A549 (cell line): ENCODE measurements around the gene CSNK2A3. TPM values are rescaled to one million over a fixed set of nuclear protein-coding genes. Genes with fewer than 3 reads are reported as not detected.

Source experiments
- ATAC-seq, 2 experiments: fragments of 200-7000 bp in 1 of 2; fragments of >200 bp in 1 of 2; cut with Nextera tagmentation in 1 of 2; cut with Tn5 transposase in 1 of 2; 3 replicates each; pipeline versions ENCODE4 v1.8.0 to v1.9.1; 2018 to 2020; ENCODE audit warnings: mild to moderate bottlenecking in 1 of 2, moderate library complexity in 1 of 2
- CTCF ChIA-PET: fragments of 300-600 bp; sonication (Branson Sonifier 250); formaldehyde crosslinking; extraction: SDS; loops from one replicate; lab custom pipeline; 2021; ENCODE audit warnings: antibody characterized with exemption, inconsistent platforms; lab: Yijun Ruan, JAX
- POLR2A ChIA-PET: fragments of 350-600 bp; formaldehyde crosslinking; extraction: SDS; loops from one replicate; lab custom pipeline; 2021; ENCODE audit warnings: antibody characterized with exemption, inconsistent platforms; lab: Yijun Ruan, JAX
- DNase-seq, 2 experiments: peaks; one replicate each; pipeline versions ENCODE4 v3.0.0 to v3.0.0-alpha.2; 2011 to 2016; ENCODE audit warnings: low read depth in 1 of 2, low spot score in 1 of 2
- FAIRE-seq: peaks from 2 replicates; lab custom pipeline; 2011; peaks lifted over from hg19 to GRCh38; lab: Jason Lieb, UNC
- H3K27ac ChIP-seq, 2 experiments: fragments of >200 bp; sonication (Bioruptor Twin); formaldehyde crosslinking; 3 replicates each; pipeline ENCODE4 v1.5.1; 2016 to 2017
- H3K4me1 ChIP-seq: fragments of >200 bp; sonication (Bioruptor Twin); formaldehyde crosslinking; 3 replicates; pipeline ENCODE4 v1.6.1; 2016
- H3K4me2 ChIP-seq: fragments of >200 bp; sonication (Bioruptor Twin); formaldehyde crosslinking; 3 replicates; pipeline ENCODE4 v1.6.1; 2016
- H3K4me3 ChIP-seq: fragments of >200 bp; sonication (Bioruptor Twin); formaldehyde crosslinking; 3 replicates; pipeline ENCODE4 v1.5.1; 2016
- H3K9me3 ChIP-seq: fragments of >200 bp; sonication (Bioruptor Twin); formaldehyde crosslinking; 3 replicates; pipeline ENCODE4 v1.6.1; 2016
- HDAC2 ChIP-seq: fragments of 200-600 bp; sonication (generic); IDR thresholded peaks from 2 replicates; pipeline ENCODE4 v1.6.1; 2016
- HOXA7 ChIP-seq: fragments of 250-450 bp; sonication (Bioruptor Pico); IDR thresholded peaks from 2 replicates; pipeline ENCODE4 v1.5.0; 2020; ENCODE audit warnings: mild to moderate bottlenecking, moderate library complexity
- HOXB13 ChIP-seq: fragments of 250-450 bp; sonication (Bioruptor Pico); IDR thresholded peaks from 2 replicates; pipeline ENCODE4 v1.5.0; 2020; ENCODE audit warnings: low read depth, mild to moderate bottlenecking, moderate library complexity
- MAZ ChIP-seq: fragments of 150-350 bp; IDR thresholded peaks from 2 replicates; pipeline ENCODE4 v1.6.1; 2014; ENCODE audit warnings: antibody characterized with exemption, low read depth, low read length, borderline replicate concordance
- NR3C1 ChIP-seq: fragments of >200 bp; sonication (Bioruptor Twin); formaldehyde crosslinking; IDR thresholded peaks from 3 replicates; pipeline ENCODE4 v1.6.1; 2017
- PHF8 ChIP-seq: fragments of 200-600 bp; sonication (generic); IDR thresholded peaks from 2 replicates; pipeline ENCODE4 v1.6.1; 2016; ENCODE audit warnings: low read depth, mild to moderate bottlenecking, antibody characterized with exemption, moderate library complexity, borderline replicate concordance
- RAD21 ChIP-seq, 2 experiments: fragments of >200 bp in 1 of 2; sonication (Bioruptor Twin) in 1 of 2; formaldehyde crosslinking in 1 of 2; IDR thresholded peaks in 1 of 2; conservative IDR thresholded peaks in 1 of 2; 2 replicates in 1 of 2; 3 replicates in 1 of 2; pipeline ENCODE4 v1.6.1; 2012 to 2018; ENCODE audit warnings: inconsistent platforms in 1 of 2
- RARB ChIP-seq: fragments of 250-450 bp; sonication (Bioruptor Pico); IDR thresholded peaks from 2 replicates; pipeline ENCODE4 v1.8.0; 2021; ENCODE audit warnings: mild to moderate bottlenecking, moderate library complexity
- RFX5 ChIP-seq: fragments of 450-650 bp; IDR thresholded peaks from 2 replicates; pipeline ENCODE4 v1.7.1; 2014; ENCODE audit warnings: antibody characterized with exemption, mild to moderate bottlenecking, moderate library complexity
- SREBF2 ChIP-seq: fragments of 450-650 bp; IDR thresholded peaks from 2 replicates; pipeline ENCODE4 v1.6.1; 2014; ENCODE audit warnings: mild to moderate bottlenecking, moderate library complexity
- ZC3H11A ChIP-seq: fragments of 450-650 bp; IDR thresholded peaks from 2 replicates; pipeline ENCODE4 v1.6.1; 2014; ENCODE audit warnings: antibody characterized with exemption, mild to moderate bottlenecking
- ZNF302 ChIP-seq: fragments of 250-450 bp; sonication (Bioruptor Pico); IDR thresholded peaks from 2 replicates; pipeline ENCODE4 v1.9.0; 2021; ENCODE audit warnings: inconsistent platforms, mild to moderate bottlenecking, moderate library complexity
- ZSCAN20 ChIP-seq: fragments of 250-450 bp; sonication (Bioruptor Pico); IDR thresholded peaks from 2 replicates; pipeline ENCODE4 v1.8.0; 2022; ENCODE audit warnings: mild to moderate bottlenecking, moderate library complexity
- WGBS: methylation state at CpG from one replicate; pipeline ENCODE4 v1.1.6; 2017; ENCODE audit errors: missing lambda C conversion rate; 5-methylcytosine and 5-hydroxymethylcytosine counted together
- polyA plus RNA-seq, 4 experiments: library from polyadenylated mRNA; depleted of rRNA in 3 of 4; stranded (reverse); fragments of >200 nt; fragmentation: RNase III in 1 of 4; extraction: RNeasy Plus Mini Kit Qiagen cat#74134 plus additional on column Dnase treatment in 1 of 4; gene quantifications; 2 replicates in 3 of 4; 3 replicates in 1 of 4; pipeline ENCODE4 v1.2.3, GENCODE V29; 2011 to 2017
- TF ChIP-seq, protein P1 (sequence below): fragments of >200 bp; sonication (Bioruptor Twin); formaldehyde crosslinking; IDR thresholded peaks from 3 replicates; pipeline ENCODE4 v1.6.1; 2016
- TF ChIP-seq, protein P2 (sequence below): fragments of >200 bp; sonication (Bioruptor Twin); formaldehyde crosslinking; IDR thresholded peaks from 2 replicates; pipeline ENCODE4 v1.6.1; 2016
- TF ChIP-seq, protein P3 (sequence below): fragments of 450-650 bp; IDR thresholded peaks from 2 replicates; pipeline ENCODE4 v1.6.1; 2014; ENCODE audit warnings: antibody characterized with exemption
- TF ChIP-seq, protein P4 (sequence below): fragments of 200-600 bp; sonication (generic); IDR thresholded peaks from 2 replicates; pipeline ENCODE4 v1.6.1; 2016; ENCODE audit warnings: antibody characterized with exemption, mild to moderate bottlenecking, moderate library complexity
- TF ChIP-seq, protein P5 (sequence below): fragments of 250-450 bp; sonication (Bioruptor Pico); IDR thresholded peaks from 2 replicates; pipeline ENCODE4 v1.5.0; 2021; ENCODE audit warnings: mild to moderate bottlenecking, moderate library complexity, borderline replicate concordance

The CSNK2A3 gene
- polyA plus RNA-seq, 2 of the 4 experiments (the other 2 are of a cell fraction), result 4.4 to 5.7 TPM

DNA sequence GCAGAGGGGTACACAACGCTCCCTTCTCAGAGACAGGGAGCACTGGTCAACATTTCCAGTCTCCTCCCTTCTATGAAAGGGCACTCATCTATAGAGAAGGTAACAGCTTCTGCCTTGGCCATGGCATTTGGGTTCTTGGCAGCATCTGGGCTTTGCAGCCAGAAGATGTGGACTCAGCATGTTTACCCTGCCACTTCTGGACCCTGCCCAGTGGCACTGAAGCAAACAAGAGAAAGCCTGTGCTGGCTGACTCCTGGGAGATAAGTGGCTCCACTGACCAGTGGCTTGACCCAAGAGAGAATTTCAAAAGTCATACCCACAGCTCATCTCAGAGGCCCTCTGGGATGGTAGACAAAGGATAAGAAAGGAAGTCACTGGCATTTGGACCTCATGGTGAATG is 8.0 kb downstream of the CSNK2A3 start:
- ChIA-PET POLR2A (no interaction called here), CTCF (no interaction called here)
- no peak for DNase-seq
- 50% methylated on average over 1 of the region's 1 CpG for WGBS
- no peak for TF ChIP-seq ZNF302 (CRISPR knock-in tag)
- TF ChIP-seq, protein P1, sequence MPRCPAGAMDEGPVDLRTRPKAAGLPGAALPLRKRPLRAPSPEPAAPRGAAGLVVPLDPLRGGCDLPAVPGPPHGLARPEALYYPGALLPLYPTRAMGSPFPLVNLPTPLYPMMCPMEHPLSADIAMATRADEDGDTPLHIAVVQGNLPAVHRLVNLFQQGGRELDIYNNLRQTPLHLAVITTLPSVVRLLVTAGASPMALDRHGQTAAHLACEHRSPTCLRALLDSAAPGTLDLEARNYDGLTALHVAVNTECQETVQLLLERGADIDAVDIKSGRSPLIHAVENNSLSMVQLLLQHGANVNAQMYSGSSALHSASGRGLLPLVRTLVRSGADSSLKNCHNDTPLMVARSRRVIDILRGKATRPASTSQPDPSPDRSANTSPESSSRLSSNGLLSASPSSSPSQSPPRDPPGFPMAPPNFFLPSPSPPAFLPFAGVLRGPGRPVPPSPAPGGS, result no peak
- no peak overlapping the region for H3K4me2 ChIP-seq
- peaks cover 2% of the 10 kb centered on the region; the same call in 1 of the 3 replicates for H3K4me1 ChIP-seq
- ATAC-seq, result no peak
- no peak overlapping the region for H3K4me3 ChIP-seq
- H3K9me3 ChIP-seq, result no peaks in the 10 kb centered on the region
- FAIRE-seq, result no peak
- no peak overlapping the region for H3K27ac ChIP-seq

DNA sequence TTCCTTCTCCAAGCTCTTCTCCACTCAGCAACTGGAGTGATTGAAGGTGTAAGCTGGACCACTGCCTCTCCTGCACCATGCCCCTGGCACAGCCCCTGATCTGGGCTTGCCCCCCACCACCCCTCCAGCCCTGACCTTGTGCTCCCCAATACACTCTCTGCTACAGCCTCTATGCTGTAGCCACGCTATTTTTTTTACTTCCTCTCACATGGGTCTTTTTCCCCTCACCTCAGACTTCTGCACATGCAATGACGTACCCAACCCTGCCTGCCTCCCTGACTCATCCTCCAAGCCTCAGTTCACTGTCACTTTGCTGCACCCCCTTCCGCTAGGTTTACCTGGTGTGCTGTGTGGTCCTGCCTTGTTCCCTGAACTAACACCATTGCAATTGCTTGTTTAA is 9.0 kb downstream of the CSNK2A3 start:
- DNase-seq, result no peak
- POLR2A ChIA-PET, result no interaction called here
- no peaks in the 10 kb centered on the region for H3K9me3 ChIP-seq
- no peaks in the 10 kb centered on the region for H3K4me1 ChIP-seq
- CTCF ChIA-PET, result interaction anchor here (1.2 kb wide), 1 partner anchor 34 kb away, joined by 3 read pairs; no protein-coding TSS in a partner anchor
- no peak overlapping the region for H3K4me3 ChIP-seq
- TF ChIP-seq PHF8, result no peak
- TF ChIP-seq, protein P2, sequence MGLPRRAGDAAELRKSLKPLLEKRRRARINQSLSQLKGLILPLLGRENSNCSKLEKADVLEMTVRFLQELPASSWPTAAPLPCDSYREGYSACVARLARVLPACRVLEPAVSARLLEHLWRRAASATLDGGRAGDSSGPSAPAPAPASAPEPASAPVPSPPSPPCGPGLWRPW, result no peak
- no peak for TF ChIP-seq RARB (CRISPR knock-in tag)
- no peak overlapping the region for H3K27ac ChIP-seq
- FAIRE-seq, result no peak
- 75% methylated on average over 3 of the region's 3 CpGs for WGBS
- ATAC-seq, result no peak
- H3K4me2 ChIP-seq, result no peak overlapping the region

DNA sequence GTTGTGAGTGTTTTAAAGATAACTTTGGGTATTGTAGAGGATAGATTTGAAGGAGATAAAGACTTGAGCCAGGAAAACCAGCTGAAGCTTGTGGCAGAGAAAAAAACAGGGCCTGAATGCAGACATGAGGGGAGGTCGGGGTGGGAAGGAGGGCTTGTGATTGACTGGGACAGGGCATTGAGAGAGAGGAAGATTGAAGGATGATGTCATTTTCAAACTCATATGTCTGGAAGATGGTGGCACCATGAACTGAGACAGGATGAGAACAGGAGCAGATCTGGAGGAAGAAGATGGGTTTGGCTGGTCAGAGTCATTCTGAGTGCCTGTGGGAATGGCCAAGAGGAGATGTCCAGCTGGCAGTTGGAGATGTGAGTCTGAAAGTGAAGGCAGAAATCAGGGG is 14.7 kb downstream of the CSNK2A3 start:
- POLR2A ChIA-PET, result no interaction called here
- Histone ChIP-seq H3K27ac (no peak overlapping the region), H3K4me1 (no peaks in the 10 kb centered on the region), H3K9me3 (no peaks in the 10 kb centered on the region)
- TF ChIP-seq NR3C1 (no peak), ZSCAN20 (no peak), HOXB13 (CRISPR knock-in tag) (no peak), ZC3H11A (no peak), ZNF302 (CRISPR knock-in tag) (no peak), RAD21 (conservative IDR thresholded peaks at IDR 0.05 in 1 of 2, IDR thresholded peaks at IDR 0.05 in 1 of 2) (no peak)
- TF ChIP-seq, protein P3, sequence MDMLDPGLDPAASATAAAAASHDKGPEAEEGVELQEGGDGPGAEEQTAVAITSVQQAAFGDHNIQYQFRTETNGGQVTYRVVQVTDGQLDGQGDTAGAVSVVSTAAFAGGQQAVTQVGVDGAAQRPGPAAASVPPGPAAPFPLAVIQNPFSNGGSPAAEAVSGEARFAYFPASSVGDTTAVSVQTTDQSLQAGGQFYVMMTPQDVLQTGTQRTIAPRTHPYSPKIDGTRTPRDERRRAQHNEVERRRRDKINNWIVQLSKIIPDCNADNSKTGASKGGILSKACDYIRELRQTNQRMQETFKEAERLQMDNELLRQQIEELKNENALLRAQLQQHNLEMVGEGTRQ, result no peak
- TF ChIP-seq, protein P1, result no peak
- TF ChIP-seq, all 56 proteins: peak for 0
- WGBS, result 28% methylated on average over 1 of the region's 1 CpG
- Histone ChIP-seq H3K4me3 (no peak overlapping the region), H3K4me2 (no peak overlapping the region)
- ATAC-seq, result no peak
- no peak for DNase-seq
- FAIRE-seq, result no peak
- CTCF ChIA-PET, result interaction anchor here (0.7 to 1.1 kb wide), 2 partner anchors 22 to 566 kb away, joined by 3 read pairs; no protein-coding TSS in a partner anchor

DNA sequence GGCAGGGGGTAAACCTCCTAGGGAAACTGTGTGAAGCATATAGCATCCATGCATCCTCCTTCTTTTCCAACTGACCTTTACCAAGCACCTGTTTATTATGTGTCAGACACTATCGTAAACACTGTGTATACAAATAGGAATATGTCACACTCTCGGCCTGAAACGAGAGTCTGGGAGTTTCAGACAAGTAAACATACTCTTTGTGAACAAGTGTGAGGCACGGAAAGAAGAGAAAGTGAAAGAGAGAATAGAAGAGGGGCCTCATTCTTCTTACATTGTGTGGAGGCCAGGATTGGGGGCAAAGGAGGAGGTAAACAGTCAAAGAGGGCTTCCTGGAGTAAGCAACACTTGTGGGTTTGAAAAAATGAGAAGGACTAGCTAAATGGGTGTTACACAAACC is 16.4 kb downstream of the CSNK2A3 start:
- FAIRE-seq, result no peak
- H3K4me3 ChIP-seq, result no peak overlapping the region
- DNase-seq, result no peak
- TF ChIP-seq RFX5 (no peak), HOXA7 (CRISPR knock-in tag) (no peak), MAZ (no peak), HDAC2 (no peak), ZSCAN20 (no peak), SREBF2 (no peak)
- TF ChIP-seq, protein P4, sequence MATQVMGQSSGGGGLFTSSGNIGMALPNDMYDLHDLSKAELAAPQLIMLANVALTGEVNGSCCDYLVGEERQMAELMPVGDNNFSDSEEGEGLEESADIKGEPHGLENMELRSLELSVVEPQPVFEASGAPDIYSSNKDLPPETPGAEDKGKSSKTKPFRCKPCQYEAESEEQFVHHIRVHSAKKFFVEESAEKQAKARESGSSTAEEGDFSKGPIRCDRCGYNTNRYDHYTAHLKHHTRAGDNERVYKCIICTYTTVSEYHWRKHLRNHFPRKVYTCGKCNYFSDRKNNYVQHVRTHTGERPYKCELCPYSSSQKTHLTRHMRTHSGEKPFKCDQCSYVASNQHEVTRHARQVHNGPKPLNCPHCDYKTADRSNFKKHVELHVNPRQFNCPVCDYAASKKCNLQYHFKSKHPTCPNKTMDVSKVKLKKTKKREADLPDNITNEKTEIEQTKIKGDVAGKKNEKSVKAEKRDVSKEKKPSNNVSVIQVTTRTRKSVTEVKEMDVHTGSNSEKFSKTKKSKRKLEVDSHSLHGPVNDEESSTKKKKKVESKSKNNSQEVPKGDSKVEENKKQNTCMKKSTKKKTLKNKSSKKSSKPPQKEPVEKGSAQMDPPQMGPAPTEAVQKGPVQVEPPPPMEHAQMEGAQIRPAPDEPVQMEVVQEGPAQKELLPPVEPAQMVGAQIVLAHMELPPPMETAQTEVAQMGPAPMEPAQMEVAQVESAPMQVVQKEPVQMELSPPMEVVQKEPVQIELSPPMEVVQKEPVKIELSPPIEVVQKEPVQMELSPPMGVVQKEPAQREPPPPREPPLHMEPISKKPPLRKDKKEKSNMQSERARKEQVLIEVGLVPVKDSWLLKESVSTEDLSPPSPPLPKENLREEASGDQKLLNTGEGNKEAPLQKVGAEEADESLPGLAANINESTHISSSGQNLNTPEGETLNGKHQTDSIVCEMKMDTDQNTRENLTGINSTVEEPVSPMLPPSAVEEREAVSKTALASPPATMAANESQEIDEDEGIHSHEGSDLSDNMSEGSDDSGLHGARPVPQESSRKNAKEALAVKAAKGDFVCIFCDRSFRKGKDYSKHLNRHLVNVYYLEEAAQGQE, result no peak
- TF ChIP-seq, protein P5, sequence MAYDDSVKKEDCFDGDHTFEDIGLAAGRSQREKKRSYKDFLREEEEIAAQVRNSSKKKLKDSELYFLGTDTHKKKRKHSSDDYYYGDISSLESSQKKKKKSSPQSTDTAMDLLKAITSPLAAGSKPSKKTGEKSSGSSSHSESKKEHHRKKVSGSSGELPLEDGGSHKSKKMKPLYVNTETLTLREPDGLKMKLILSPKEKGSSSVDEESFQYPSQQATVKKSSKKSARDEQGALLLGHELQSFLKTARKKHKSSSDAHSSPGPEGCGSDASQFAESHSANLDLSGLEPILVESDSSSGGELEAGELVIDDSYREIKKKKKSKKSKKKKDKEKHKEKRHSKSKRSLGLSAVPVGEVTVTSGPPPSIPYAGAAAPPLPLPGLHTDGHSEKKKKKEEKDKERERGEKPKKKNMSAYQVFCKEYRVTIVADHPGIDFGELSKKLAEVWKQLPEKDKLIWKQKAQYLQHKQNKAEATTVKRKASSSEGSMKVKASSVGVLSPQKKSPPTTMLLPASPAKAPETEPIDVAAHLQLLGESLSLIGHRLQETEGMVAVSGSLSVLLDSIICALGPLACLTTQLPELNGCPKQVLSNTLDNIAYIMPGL (CRISPR knock-in tag), result no peak
- no peaks in the 10 kb centered on the region for H3K9me3 ChIP-seq
- WGBS, result 69% methylated on average over 4 of the region's 4 CpGs
- H3K4me2 ChIP-seq, result no peak overlapping the region
- ChIA-PET CTCF (no interaction called here), POLR2A (no interaction called here)
- ATAC-seq, result no peak
- H3K27ac ChIP-seq, result no peak overlapping the region
- H3K4me1 ChIP-seq, result no peaks in the 10 kb centered on the region
